ENCODE results near the gene FAN1.

Gene FAN1

DNA sequence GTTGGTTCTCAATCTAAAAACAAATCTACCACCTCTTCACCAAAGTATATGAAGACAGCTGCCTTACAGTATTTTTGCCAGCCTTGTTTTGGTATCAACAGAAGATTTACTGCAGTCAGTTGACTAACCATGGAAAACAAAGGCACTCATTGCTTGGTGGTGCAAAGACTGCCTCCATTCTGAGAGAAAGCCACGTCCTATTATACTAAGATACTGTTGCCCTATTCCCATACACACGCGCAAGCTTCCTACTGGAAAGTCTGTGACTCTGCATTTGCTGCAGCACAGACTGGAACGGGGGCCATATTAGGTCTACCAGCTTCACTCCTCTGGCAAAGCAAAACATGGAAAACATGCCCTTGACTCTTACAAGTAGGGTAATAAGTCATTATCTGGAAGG is 69.7 kb downstream of the FAN1 start:
- DNase-seq (ENCODE audit: insufficient read length, low spot score) (no peak), FAIRE-seq (no peak)
- TF ChIP-seq, protein P1, sequence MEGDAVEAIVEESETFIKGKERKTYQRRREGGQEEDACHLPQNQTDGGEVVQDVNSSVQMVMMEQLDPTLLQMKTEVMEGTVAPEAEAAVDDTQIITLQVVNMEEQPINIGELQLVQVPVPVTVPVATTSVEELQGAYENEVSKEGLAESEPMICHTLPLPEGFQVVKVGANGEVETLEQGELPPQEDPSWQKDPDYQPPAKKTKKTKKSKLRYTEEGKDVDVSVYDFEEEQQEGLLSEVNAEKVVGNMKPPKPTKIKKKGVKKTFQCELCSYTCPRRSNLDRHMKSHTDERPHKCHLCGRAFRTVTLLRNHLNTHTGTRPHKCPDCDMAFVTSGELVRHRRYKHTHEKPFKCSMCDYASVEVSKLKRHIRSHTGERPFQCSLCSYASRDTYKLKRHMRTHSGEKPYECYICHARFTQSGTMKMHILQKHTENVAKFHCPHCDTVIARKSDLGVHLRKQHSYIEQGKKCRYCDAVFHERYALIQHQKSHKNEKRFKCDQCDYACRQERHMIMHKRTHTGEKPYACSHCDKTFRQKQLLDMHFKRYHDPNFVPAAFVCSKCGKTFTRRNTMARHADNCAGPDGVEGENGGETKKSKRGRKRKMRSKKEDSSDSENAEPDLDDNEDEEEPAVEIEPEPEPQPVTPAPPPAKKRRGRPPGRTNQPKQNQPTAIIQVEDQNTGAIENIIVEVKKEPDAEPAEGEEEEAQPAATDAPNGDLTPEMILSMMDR (IDR thresholded peaks at IDR 0.05; ENCODE audit: insufficient read depth, missing control alignments): no peak

DNA sequence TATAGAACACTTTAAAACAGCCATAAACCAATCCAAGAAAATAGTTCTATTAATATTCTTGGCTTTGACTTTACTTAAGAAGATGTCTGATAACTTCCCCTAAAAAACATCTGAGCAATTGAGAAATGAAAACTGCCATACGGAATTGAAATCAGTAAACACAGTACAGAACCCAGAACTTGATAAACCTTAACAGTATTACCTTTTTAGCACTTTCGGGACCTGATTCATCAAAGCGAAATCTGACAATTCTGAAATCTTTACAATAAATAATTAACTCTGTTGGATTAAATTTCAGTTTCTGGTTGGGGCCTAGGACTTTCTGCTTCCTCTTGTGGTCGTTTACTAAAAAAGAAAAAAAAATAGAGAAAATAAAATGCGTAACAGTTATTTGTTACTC is 70.4 kb downstream of the FAN1 start:
- DNase-seq (ENCODE audit: insufficient read length, low spot score): no peak
- no peak for FAIRE-seq
- TF ChIP-seq, protein P1 (IDR thresholded peaks at IDR 0.05; ENCODE audit: insufficient read depth, missing control alignments): no peak

DNA sequence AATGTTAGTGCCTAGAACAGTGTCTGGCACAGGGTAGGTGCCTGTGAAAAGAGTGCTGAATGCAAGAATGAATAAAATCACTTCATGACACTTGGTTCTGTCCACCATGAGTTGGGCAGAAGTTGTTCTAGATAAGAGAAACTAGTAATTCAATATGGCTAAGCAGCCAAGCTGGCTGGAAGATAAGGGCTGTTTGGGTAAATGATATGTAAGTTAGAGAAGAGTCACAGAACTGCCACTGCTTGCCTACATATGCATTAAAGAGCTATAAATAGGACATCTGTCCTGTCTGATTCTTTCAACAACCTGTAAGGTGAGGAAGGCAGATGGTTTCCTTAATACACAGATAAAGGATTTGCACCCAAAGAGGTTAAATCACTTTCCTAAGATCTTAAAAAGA is 74.6 kb downstream of the FAN1 start:
- FAIRE-seq (no peak), DNase-seq (ENCODE audit: insufficient read length, low spot score) (no peak)
- TF ChIP-seq, protein P1 (IDR thresholded peaks at IDR 0.05; ENCODE audit: insufficient read depth, missing control alignments): no peak

DNA sequence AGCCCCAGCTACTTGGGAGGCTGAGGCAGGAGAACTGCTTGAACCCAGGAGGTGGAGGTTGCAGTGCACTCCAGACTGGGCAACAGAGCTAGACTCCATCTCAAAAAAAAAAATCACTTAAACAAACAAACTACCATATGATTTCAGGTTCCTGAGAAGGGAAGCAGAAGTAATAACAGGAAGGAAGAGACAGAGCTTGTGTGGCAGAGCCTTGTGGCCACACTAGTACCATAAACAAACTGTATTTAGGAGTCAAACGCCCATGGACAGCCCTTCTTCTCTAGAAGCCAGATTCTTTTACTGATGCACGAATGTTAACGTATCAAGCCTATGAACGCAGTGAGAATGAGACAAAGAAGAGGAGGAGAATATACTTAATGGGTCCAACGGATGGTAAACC is 75.7 kb downstream of the FAN1 start:
- DNase-seq (ENCODE audit: insufficient read length, low spot score) (no peak), FAIRE-seq (no peak)
- TF ChIP-seq, protein P1 (IDR thresholded peaks at IDR 0.05; ENCODE audit: insufficient read depth, missing control alignments): no peak

DNA sequence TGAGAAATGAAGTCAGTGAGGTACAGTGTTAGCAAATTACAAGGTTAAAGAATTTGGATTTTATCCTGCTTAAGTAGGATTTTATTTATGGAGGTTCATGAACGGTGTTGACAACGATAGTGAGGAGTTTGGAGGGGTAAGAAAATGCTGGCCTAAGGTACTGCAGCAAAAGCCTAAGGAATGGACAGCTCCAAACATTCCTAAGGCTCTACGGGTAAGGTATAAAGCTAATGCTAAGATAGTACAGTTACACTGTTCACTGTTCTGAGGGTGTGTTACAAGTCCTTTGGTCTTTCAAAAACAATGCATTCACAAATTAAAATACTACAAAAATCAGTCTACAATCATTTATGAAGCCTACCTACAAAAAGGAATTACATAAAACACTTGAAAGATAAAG is 80.4 kb downstream of the FAN1 start:
- DNase-seq (ENCODE audit: insufficient read length, low spot score): no peak
- FAIRE-seq: no peak
- TF ChIP-seq, protein P1 (IDR thresholded peaks at IDR 0.05; ENCODE audit: insufficient read depth, missing control alignments): no peak

DNA sequence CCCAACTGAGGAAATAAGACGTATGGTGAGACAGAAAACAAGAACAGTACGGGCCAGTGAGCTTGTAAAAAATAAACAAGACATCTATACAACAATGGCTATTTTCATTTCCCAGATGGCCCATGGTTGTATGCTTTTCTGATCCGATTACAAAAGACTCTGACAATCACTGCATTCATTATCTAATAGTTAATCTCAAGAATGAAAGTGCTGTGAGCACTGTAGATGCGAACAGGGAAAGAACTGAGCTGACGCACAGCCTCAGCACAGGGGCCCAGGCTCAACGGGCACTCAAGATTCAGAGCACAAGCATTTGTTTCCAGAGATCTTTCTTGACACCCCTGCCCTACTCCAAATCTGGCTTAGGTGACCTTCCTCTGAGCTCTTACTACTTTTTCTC is 80.8 kb downstream of the FAN1 start:
- peak; percentile 46 for DNase-seq (ENCODE audit: insufficient read length, low spot score)
- peak; percentile 90 for FAIRE-seq
- TF ChIP-seq, protein P1 (IDR thresholded peaks at IDR 0.05; ENCODE audit: insufficient read depth, missing control alignments): no peak

DNA sequence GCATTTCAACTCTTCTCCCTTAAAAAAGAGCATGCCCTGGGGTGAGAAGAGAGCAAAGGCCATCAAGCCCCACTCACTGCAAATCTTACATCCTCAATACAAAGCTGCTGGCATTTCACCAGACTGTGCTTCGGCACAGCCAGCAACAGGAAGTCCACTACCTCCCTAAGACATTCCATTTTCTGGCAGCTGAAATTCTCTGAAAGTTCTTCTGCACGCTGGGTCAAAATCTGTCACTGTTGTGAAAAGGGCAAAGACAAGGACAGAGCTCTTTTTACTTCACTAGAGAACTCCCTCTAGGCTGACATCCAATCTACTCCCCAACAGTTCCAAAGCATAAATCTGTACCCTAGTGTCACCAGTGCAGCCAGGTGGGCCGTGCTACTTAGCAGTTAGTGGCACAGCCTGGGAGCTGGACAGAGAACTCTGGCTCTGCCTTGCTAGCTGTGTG is 81.4 kb downstream of the FAN1 start:
- DNase-seq (ENCODE audit: insufficient read length, low spot score): no peak
- TF ChIP-seq, protein P1 (IDR thresholded peaks at IDR 0.05; ENCODE audit: insufficient read depth, missing control alignments): no peak
- no peak for FAIRE-seq
